MCF 10A (cell line): ENCODE data around the gene LGALS3. TPM values are rescaled to one million over a fixed set of nuclear protein-coding genes. Genes with fewer than 3 reads are reported as not detected.

Source experiments
- BruUV-seq: library from RNA; stranded (reverse); fragments of 400-500 nt; replicated peaks from 2 replicates; lab custom pipeline; 2021; lab: Mats Ljungman, UMichigan
- CTCF ChIA-PET: fragments of 300-600 bp; sonication (Branson Sonifier 250); formaldehyde crosslinking; extraction: SDS; loops from one replicate; lab custom pipeline; 2021; ENCODE audit warnings: antibody characterized with exemption, inconsistent platforms; lab: Yijun Ruan, JAX
- POLR2A ChIA-PET: fragments of 300-600, 350-650 bp; sonication (Branson Sonifier 250); formaldehyde crosslinking; extraction: SDS; loops from one replicate; lab custom pipeline; 2020; ENCODE audit warnings: antibody characterized with exemption, inconsistent platforms; lab: Yijun Ruan, JAX
- DNase-seq: peaks from one replicate; pipeline ENCODE4 v3.0.0-alpha.2; 2018; ENCODE audit not compliant: unreplicated experiment
- H3K27ac Mint-ChIP-seq: one replicate; pipeline ENCODE4 v1.8.0; 2022; ENCODE audit warnings: mild to moderate bottlenecking, low read depth, mixed read lengths; ENCODE audit not compliant: unreplicated experiment
- H3K27me3 Mint-ChIP-seq: one replicate; pipeline ENCODE4 v1.8.0; 2022; ENCODE audit warnings: mixed read lengths; ENCODE audit not compliant: insufficient read depth, unreplicated experiment
- H3K36me3 Mint-ChIP-seq: one replicate; pipeline ENCODE4 v1.8.0; 2022; ENCODE audit warnings: mild to moderate bottlenecking, moderate library complexity, mixed read lengths; ENCODE audit not compliant: insufficient read depth, unreplicated experiment
- H3K4me1 Mint-ChIP-seq: one replicate; pipeline ENCODE4 v1.8.0; 2022; ENCODE audit warnings: mixed read lengths; ENCODE audit not compliant: insufficient read depth, unreplicated experiment
- H3K4me3 Mint-ChIP-seq: one replicate; pipeline ENCODE4 v1.8.0; 2022; ENCODE audit warnings: mild to moderate bottlenecking, moderate library complexity, mixed read lengths; ENCODE audit not compliant: unreplicated experiment
- H3K9me3 Mint-ChIP-seq: one replicate; pipeline ENCODE4 v1.8.0; 2022; ENCODE audit warnings: mixed read lengths; ENCODE audit not compliant: unreplicated experiment
- intact Hi-C: fragments of 100-400 bp; cut with micrococcal nuclease; formaldehyde crosslinking; loops from 2 replicates; pipeline ENCODE4 v1.14.1; 2022
- total RNA-seq: library from RNA; stranded (reverse); gene quantifications from 2 replicates; pipeline ENCODE4 v1.2.3, GENCODE V29; 2022
- TF ChIP-seq, protein P1 (sequence below): fragments of 200-600 bp; IDR thresholded peaks from one replicate; pipeline ENCODE4 v1.8.0; 2022; ENCODE audit warnings: antibody characterized with exemption, mild to moderate bottlenecking; ENCODE audit not compliant: unreplicated experiment

LGALS3 gene
- total RNA-seq, 1 experiment from 2014 or later = 154 TPM

DNA sequence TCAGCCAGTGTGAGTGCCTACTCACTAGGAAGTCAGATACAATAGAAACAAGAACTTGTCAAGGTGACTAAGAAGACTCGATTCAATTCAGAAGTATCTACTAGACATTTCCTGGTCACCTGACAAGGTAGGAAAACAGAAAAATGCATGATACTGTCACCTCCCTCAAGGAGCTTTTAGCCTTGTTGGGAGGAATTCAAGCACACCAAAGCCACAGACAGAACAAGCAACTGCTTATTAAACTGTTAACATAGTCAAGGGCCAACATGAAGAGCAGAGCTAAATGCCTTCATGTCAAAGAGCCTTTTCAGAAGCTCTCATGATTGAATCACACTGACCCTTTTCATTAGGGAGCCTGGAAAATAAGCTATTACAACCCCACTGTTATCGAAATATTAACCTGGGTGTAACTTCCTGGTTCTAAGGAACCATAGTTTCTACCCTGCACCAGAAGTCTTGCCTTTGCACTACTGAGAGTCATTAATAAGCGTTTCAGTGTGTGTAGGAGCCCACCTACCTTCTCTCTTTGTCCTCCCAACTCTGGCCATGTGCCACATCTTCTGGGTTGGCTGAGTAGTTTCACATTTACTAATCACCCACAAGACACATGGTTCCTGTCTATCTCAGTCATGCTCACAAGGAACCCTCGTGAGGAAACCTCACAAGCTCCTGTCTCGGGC, 31.0 kb upstream of the LGALS3 start:
- no peak for DNase-seq
- Mint-ChIP-seq H3K4me3 (no peak overlapping the region), H3K36me3 (peaks cover 7% of the 10 kb centered on the region), H3K27ac (peak overlapping the region; percentile 47), H3K27me3 (no peaks in the 10 kb centered on the region), H3K9me3 (no peaks in the 10 kb centered on the region), H3K4me1 (peaks cover 28% of the 10 kb centered on the region)
- POLR2A ChIA-PET = interaction anchor here (0.9 to 9.0 kb wide), 5 partner anchors 10 to 50 kb away, joined by 3 to 140 read pairs (median 14); partner anchors contain the start of gene LGALS3
- no TSS peak for BruUV-seq
- TF ChIP-seq, protein P1, sequence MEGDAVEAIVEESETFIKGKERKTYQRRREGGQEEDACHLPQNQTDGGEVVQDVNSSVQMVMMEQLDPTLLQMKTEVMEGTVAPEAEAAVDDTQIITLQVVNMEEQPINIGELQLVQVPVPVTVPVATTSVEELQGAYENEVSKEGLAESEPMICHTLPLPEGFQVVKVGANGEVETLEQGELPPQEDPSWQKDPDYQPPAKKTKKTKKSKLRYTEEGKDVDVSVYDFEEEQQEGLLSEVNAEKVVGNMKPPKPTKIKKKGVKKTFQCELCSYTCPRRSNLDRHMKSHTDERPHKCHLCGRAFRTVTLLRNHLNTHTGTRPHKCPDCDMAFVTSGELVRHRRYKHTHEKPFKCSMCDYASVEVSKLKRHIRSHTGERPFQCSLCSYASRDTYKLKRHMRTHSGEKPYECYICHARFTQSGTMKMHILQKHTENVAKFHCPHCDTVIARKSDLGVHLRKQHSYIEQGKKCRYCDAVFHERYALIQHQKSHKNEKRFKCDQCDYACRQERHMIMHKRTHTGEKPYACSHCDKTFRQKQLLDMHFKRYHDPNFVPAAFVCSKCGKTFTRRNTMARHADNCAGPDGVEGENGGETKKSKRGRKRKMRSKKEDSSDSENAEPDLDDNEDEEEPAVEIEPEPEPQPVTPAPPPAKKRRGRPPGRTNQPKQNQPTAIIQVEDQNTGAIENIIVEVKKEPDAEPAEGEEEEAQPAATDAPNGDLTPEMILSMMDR = no peak
- CTCF ChIA-PET = interaction anchor here (1.7 to 3.7 kb wide), 2 partner anchors 8 to 62 kb away, joined by 14 to 15 read pairs; no protein-coding TSS in a partner anchor
- intact Hi-C loops = no loop called here

DNA sequence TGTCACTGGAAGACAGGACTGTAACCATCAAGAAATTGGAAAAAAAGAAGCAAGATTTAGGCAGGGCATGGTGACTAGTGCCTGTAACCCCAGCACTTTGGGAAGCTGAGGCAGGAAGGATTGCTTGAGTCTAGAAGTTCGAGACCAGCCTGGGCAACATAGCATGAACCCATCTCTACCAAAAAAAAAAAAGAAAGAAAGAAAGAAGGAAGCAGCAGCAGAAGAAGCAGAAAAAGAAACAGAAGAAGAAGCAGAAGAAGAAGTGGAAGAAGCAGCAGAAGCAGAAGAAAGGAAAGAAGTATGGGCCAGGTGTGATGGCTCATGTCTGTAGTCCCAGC, 30.5 kb upstream of the LGALS3 start:
- CTCF ChIA-PET = interaction anchor here (0.5 to 3.7 kb wide), 3 partner anchors 9 to 62 kb away, joined by 3 to 15 read pairs (median 14); no protein-coding TSS in a partner anchor
- H3K4me1 Mint-ChIP-seq = peaks cover 30% of the 10 kb centered on the region
- no TSS peak for BruUV-seq
- DNase-seq = no peak
- no peaks in the 10 kb centered on the region for H3K9me3 Mint-ChIP-seq
- peak overlapping the region; percentile 47 for H3K27ac Mint-ChIP-seq
- POLR2A ChIA-PET = interaction anchor here (0.9 to 9.0 kb wide), 7 partner anchors 9 to 49 kb away, joined by 3 to 140 read pairs (median 10); partner anchors contain the start of genes LGALS3 and MAPK1IP1L
- intact Hi-C loops = no loop called here
- peaks cover 7% of the 10 kb centered on the region for H3K36me3 Mint-ChIP-seq
- TF ChIP-seq, protein P1 = no peak
- H3K27me3 Mint-ChIP-seq = no peaks in the 10 kb centered on the region
- no peak overlapping the region for H3K4me3 Mint-ChIP-seq

DNA sequence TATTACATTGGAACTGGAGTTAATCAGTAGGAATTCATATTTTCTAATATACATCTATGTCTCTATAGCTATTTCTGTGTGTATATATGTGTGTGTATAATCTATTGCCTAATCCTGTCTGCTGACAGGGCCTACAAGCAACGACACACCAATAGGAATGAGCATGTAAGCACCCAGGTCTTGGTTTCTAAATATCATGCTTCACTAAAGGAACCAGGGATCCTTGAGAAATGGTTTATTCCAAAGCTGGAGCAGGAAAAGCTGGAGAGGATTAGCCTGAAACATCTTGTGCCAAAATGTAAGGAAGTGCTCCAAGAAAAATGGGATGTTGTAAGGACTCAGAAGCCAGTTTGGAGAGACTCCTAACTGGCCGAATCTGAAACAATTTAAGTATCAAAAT, 29.3 kb upstream of the LGALS3 start:
- Mint-ChIP-seq H3K4me1 (peaks cover 35% of the 10 kb centered on the region), H3K4me3 (no peak overlapping the region), H3K9me3 (no peaks in the 10 kb centered on the region), H3K27me3 (no peaks in the 10 kb centered on the region), H3K27ac (peak overlapping the region; percentile 18), H3K36me3 (peaks cover 7% of the 10 kb centered on the region)
- ChIA-PET POLR2A (interaction anchor here (0.8 to 9.0 kb wide), 10 partner anchors 9 to 73 kb away, joined by 3 to 140 read pairs (median 6); partner anchors contain the start of genes LGALS3, MAPK1IP1L, SOCS4 and WDHD1), CTCF (interaction anchor here (0.7 to 3.7 kb wide), 5 partner anchors 8 to 61 kb away, joined by 3 to 15 read pairs (median 4); no protein-coding TSS in a partner anchor)
- no peak for DNase-seq
- TF ChIP-seq, protein P1 = no peak
- intact Hi-C loops = no loop called here
- no TSS peak for BruUV-seq

DNA sequence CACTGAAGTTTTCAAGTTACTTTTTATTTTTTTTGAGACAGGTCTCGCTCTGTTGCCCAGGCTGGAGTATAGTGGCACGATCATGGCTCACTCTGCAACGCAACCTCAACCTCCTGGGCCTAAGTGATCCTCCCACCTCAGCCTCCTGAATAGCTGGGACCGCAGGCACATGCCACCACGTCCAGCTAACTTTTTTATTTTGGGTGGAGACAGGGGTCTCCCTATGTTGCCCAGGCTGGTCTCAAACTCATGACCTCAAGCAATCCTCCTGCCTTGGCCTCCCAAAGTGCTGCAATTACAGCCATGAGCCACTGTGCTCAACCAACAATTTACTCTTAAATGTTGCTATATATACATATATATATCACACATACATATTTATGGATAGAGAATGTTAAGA, 27.4 kb upstream of the LGALS3 start:
- Mint-ChIP-seq H3K4me1 (peaks cover 35% of the 10 kb centered on the region), H3K4me3 (peak overlapping the region; percentile 81), H3K27me3 (no peaks in the 10 kb centered on the region), H3K36me3 (peaks cover 7% of the 10 kb centered on the region), H3K9me3 (no peaks in the 10 kb centered on the region), H3K27ac (peak overlapping the region; percentile 99)
- CTCF ChIA-PET = interaction anchor here (0.7 to 1.6 kb wide), 4 partner anchors 24 to 59 kb away, joined by 3 to 9 read pairs (median 5); no protein-coding TSS in a partner anchor
- intact Hi-C loops = no loop called here
- DNase-seq = no peak
- POLR2A ChIA-PET = interaction anchor here (0.7 to 9.3 kb wide), 19 partner anchors 7 to 196 kb away, joined by 3 to 385 read pairs (median 10); partner anchors contain the start of genes LGALS3, MAPK1IP1L, SOCS4 and WDHD1
- BruUV-seq = no TSS peak
- TF ChIP-seq, protein P1 = no peak
